ENCODE data around the gene OTUD5.
A peak's percentile ranks its signal among the peaks of the same experiment; 100 is the strongest.

The OTUD5 gene

GRCh38 chrX:48972220-48973164 lies 15.1 kb upstream of the OTUD5 start:
- peak in 2 of 5 experiments; percentile 9 to 31 for DNase-seq

GRCh38 chrX:48971249-48972219 lies 14.1 kb upstream of the OTUD5 start, which contains the start of gene KCND1:
Gene KCND1, minus strand, starts transcription at chrX:48971844. Its CDS starts 1,573 bp downstream, at chrX:48970271.
- peak in 1 of 5 experiments; percentile 4 for DNase-seq

GRCh38 chrX:48969471-48969870 lies 12.1 kb upstream of the OTUD5 start:
- DNase-seq = no peak

- DNase-seq = no peak
Measured at GRCh38 chrX:48968377-48968776, 11.0 kb upstream of the OTUD5 start.

- DNase-seq = no peak
Measured at GRCh38 chrX:48966796-48967579, 9.6 kb upstream of the OTUD5 start.

GRCh38 chrX:48965959-48966358 lies 8.6 kb upstream of the OTUD5 start:
- no peak for DNase-seq

GRCh38 chrX:48961585-48962091 lies 4.2 kb upstream of the OTUD5 start:
- no peak for DNase-seq

GRCh38 chrX:48960291-48960690 lies 2.9 kb upstream of the OTUD5 start:
- DNase-seq = no peak

GRCh38 chrX:48958635-48959094 lies 1.3 kb upstream of the OTUD5 start:
- DNase-seq = peak in 1 of 5 experiments; percentile 46

GRCh38 chrX:48957827-48958634 lies 624 bp upstream of the OTUD5 start:
- peak; percentile 81 to 98 (median 92) for DNase-seq

- DNase-seq = peak in 4 of 5 experiments; percentile 33 to 69 (median 62)
Measured at GRCh38 chrX:48956728-48957414, 536 bp downstream of the OTUD5 start.

GRCh38 chrX:48948589-48948988 lies 8.8 kb downstream of the OTUD5 start:
- no peak for DNase-seq

GRCh38 chrX:48945517-48946348 lies 11.7 kb downstream of the OTUD5 start:
- DNase-seq = peak in 4 of 5 experiments; percentile 20 to 54 (median 45)

GRCh38 chrX:48942895-48943294 lies 14.5 kb downstream of the OTUD5 start:
- DNase-seq = peak in 1 of 5 experiments; percentile 28

- DNase-seq = peak in 1 of 5 experiments; percentile 49
Measured at GRCh38 chrX:48940404-48940955, 16.9 kb downstream of the OTUD5 start.

GRCh38 chrX:48939524-48940228 lies 17.7 kb downstream of the OTUD5 start:
- peak in 2 of 5 experiments; percentile 9 to 64 for DNase-seq

GRCh38 chrX:48938721-48939425 lies 18.5 kb downstream of the OTUD5 start:
- peak; percentile 16 to 90 (median 64) for DNase-seq
